Measurements from ENCODE around the gene XRCC1. TPM values are rescaled to one million over a fixed set of nuclear protein-coding genes. Genes with fewer than 3 reads are reported as not detected.

XRCC1 gene
- total RNA-seq, 1 experiment from 2014 or later: 37.4 TPM

- TF ChIP-seq RAD21 (IDR thresholded peaks at IDR 0.05; ENCODE audit: low read depth) (no peak), EGR1 (IDR thresholded peaks at IDR 0.05; ENCODE audit: low read depth) (peak; percentile 78), YY1 (IDR thresholded peaks at IDR 0.05; ENCODE audit: extremely low read depth, insufficient replicate concordance, low read depth, low read length) (peak; percentile 58), CBX3 (IDR thresholded peaks at IDR 0.05; ENCODE audit: low read depth) (no peak), EZH2 (IDR thresholded peaks at IDR 0.05) (no peak), FOSL1 (IDR thresholded peaks at IDR 0.05; ENCODE audit: low read depth) (no peak)
These were observed 48.2 kb downstream of the XRCC1 start, which contains the start of gene ETHE1 (continued) for GRCh38 chr19:43526884-43527859.

GRCh38 chr19:43525836-43526771 is 49.2 kb downstream of the XRCC1 start:
- H3K9me2 ChIP-seq (ENCODE audit: insufficient read depth): no peaks in the 10 kb centered on the region
- H3K4me3 ChIP-seq (replicated peaks in 1 of 2; ENCODE audit: low read depth in 1 of 2, low read length in 2 of 2): peak overlapping the region; percentile 87 to 100
- ChIA-PET CTCF (interaction anchor here (1.2 to 2.3 kb wide), 2 partner anchors 68 to 79 kb away, joined by 4 to 11 read pairs; no protein-coding TSS in a partner anchor), POLR2A (interaction anchor here (1.6 kb wide), 1 partner anchor 92 kb away, joined by 3 read pairs; no protein-coding TSS in a partner anchor), RAD21 (ENCODE audit: low non-redundant PET in 1 of 2, low total read pairs in 2 of 2, uncharacterized antibody in 2 of 2, unreplicated experiment in 2 of 2) (no interaction called here)
- peaks cover 41% of the 10 kb centered on the region for H3K79me2 ChIP-seq (ENCODE audit: insufficient read depth, low read length)
- BruUV-seq (replicated peaks): no TSS peak
- H3K27me3 ChIP-seq (ENCODE audit: insufficient read depth, low read length): no peaks in the 10 kb centered on the region
- TF ChIP-seq POLR2AphosphoS5 (IDR thresholded peaks at IDR 0.05; ENCODE audit: low read depth, low read length) (peak; percentile 5; the same call in 1 of the 2 replicates), SRF (IDR thresholded peaks at IDR 0.05; ENCODE audit: low read depth) (no peak)
- peaks cover 34 to 68% of the 10 kb centered on the region in 2 experiments for H3K4me1 ChIP-seq (ENCODE audit: control insufficient read depth in 1 of 2, insufficient read depth in 2 of 2, low read length in 2 of 2)
- no peaks in the 10 kb centered on the region for H3K9me3 ChIP-seq (ENCODE audit: control insufficient read depth in 1 of 2, insufficient read depth in 1 of 2, low read depth in 1 of 2, low read length in 2 of 2)
- peak; percentile 12 for ATAC-seq
- H3K36me3 ChIP-seq (ENCODE audit: control insufficient read depth in 1 of 2, insufficient read depth in 2 of 2, low read length in 2 of 2): no peaks in the 10 kb centered on the region; a peak in 1 of 4 replicates
- peak overlapping the region; percentile 76 for H3K27ac ChIP-seq (ENCODE audit: low read depth, low read length)
- H3K4me2 ChIP-seq (ENCODE audit: low read length): peak overlapping the region; percentile 94
- H3K9ac ChIP-seq (ENCODE audit: low read length): peak overlapping the region; percentile 93
- no peak overlapping the region for H2AFZ ChIP-seq (ENCODE audit: low read depth, low read length, poor library complexity, severe bottlenecking)
- DNase-seq (ENCODE audit: low read depth, low spot score): no peak
- H4K20me1 ChIP-seq (ENCODE audit: insufficient read depth): no peaks in the 10 kb centered on the region
- intact Hi-C loops (cut with micrococcal nuclease): loop anchor here (2.0 kb wide), 1 partner anchor 71 kb away; the partner anchor contains the start of genes IRGQ and ZNF576

Measured in HCT116 (cell line).